Stimulated activated CD4-positive, alpha-beta T cell treated with anti-CD3 and anti-CD28 coated beads, Interleukin-1b, Interleukin-23, amount 100 ng/mL, for 1 hour (primary cell): ENCODE results near the gene SNAI3.
A peak's percentile ranks its signal among the peaks of the same experiment; 100 is the strongest.
"Not testable (repeated sequence)": the region's sequence is repeated elsewhere in the genome, so short reads cannot be mapped to it uniquely, and the experiment has no call there.

Source experiments
- DNase-seq, 2 donors: peaks; one replicate each; pipeline ENCODE4 v3.0.0-alpha.2; 2020; ENCODE audit warnings: low read depth in 2 of 2

SNAI3 gene

GRCh38 chr16:88669980-88670379, 16.3 kb downstream of the SNAI3 start:
- no peak for DNase-seq

GRCh38 chr16:88669493-88669892, 16.8 kb downstream of the SNAI3 start:
- not testable (repeated sequence) for DNase-seq

- DNase-seq: no peak
These were observed 18.8 kb downstream of the SNAI3 start for GRCh38 chr16:88667461-88667860.

- no peak for DNase-seq
These were observed 20.7 kb downstream of the SNAI3 start for GRCh38 chr16:88665570-88665969.

- DNase-seq: no peak
These were observed 21.2 kb downstream of the SNAI3 start for GRCh38 chr16:88665148-88665547.

- peak; percentile 80 to 86 for DNase-seq
These were observed 23.3 kb downstream of the SNAI3 start, which contains the start of gene MVD for GRCh38 chr16:88662843-88663606. Gene MVD, minus strand, starts transcription at chr16:88663091. Its CDS starts 11 bp downstream, at chr16:88663080.

- no peak for DNase-seq
These were observed 24.0 kb downstream of the SNAI3 start for GRCh38 chr16:88662222-88662842.

GRCh38 chr16:88661468-88661867, 24.8 kb downstream of the SNAI3 start:
- no peak for DNase-seq

- no peak for DNase-seq
These were observed 27.1 kb downstream of the SNAI3 start for GRCh38 chr16:88659160-88659559.

GRCh38 chr16:88658714-88659113, 27.6 kb downstream of the SNAI3 start:
- DNase-seq: no peak

- no peak for DNase-seq
These were observed 28.9 kb downstream of the SNAI3 start for GRCh38 chr16:88657371-88657770.

GRCh38 chr16:88656291-88656980, 29.9 kb downstream of the SNAI3 start:
- no peak for DNase-seq

- no peak for DNase-seq
These were observed 30.5 kb downstream of the SNAI3 start for GRCh38 chr16:88655733-88656281.

GRCh38 chr16:88655053-88655732, 31.1 kb downstream of the SNAI3 start:
- no peak for DNase-seq

GRCh38 chr16:88654363-88655052, 31.8 kb downstream of the SNAI3 start:
- DNase-seq: no peak

GRCh38 chr16:88653596-88654362, 32.5 kb downstream of the SNAI3 start:
- no peak for DNase-seq

- DNase-seq: no peak
These were observed 33.2 kb downstream of the SNAI3 start for GRCh38 chr16:88653101-88653500.

GRCh38 chr16:88652762-88653063, 33.6 kb downstream of the SNAI3 start:
- DNase-seq: no peak

GRCh38 chr16:88651989-88652761, 34.1 kb downstream of the SNAI3 start:
- DNase-seq: no peak
